Thoracic aorta endothelial cell (primary cell): ENCODE data around the gene ING2. TPM values are rescaled to one million over a fixed set of nuclear protein-coding genes. Genes with fewer than 3 reads are reported as not detected.

ENCODE experiments used
- total RNA-seq: library from RNA; depleted of rRNA; stranded (reverse); fragments of >200 nt; gene quantifications from 2 replicates; pipeline ENCODE4 v1.2.3, GENCODE V29; 2012

ING2 gene, protein sequence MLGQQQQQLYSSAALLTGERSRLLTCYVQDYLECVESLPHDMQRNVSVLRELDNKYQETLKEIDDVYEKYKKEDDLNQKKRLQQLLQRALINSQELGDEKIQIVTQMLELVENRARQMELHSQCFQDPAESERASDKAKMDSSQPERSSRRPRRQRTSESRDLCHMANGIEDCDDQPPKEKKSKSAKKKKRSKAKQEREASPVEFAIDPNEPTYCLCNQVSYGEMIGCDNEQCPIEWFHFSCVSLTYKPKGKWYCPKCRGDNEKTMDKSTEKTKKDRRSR
- 7.7 and 9.3 TPM in 2 replicates for total RNA-seq

DNA sequence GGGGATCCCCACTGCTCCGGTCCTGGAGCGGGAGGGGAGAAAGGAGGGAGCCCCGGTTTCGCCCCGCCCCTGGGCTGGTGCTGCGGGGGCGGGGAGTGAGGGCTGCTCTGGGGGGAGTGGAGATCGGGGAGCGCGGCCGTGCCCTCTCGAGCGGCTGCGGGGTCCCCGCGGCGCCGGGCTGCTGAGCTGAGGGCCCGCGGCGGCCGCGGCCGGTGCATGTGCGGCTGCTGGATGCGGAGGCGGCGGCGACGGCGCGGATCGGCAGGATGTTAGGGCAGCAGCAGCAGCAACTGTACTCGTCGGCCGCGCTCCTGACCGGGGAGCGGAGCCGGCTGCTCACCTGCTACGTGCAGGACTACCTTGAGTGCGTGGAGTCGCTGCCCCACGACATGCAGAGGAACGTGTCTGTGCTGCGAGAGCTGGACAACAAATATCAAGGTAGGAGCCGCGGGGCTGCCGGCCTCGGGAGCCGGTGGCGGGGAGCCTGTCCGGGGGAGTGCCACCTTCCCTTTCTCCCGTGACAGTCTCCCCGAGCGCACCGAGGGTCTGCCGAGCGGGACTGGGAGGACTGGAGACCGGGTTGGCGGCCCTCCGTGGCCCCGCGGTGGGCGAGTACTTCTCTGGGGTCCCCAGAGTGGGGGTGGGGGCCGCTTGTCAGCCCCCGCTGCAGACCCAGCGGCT is at the start of gene ING2:
ING2 (plus strand) TSS at position 129 of the 681 bp plus-strand sequence; CDS start at position 267, 138 bp downstream.

Other genes with a start within 250 kb of the ING2 start
- gene CLDN22, start 184.8 kb upstream of the ING2 start, total RNA-seq = not detected in 2 replicates
- gene CLDN24, start 182.6 kb upstream of the ING2 start, total RNA-seq = not detected in 2 replicates
- 15.6 and 18.6 TPM in 2 replicates for gene CDKN2AIP, start 60.4 kb upstream of the ING2 start, total RNA-seq
- 26.9 and 28.7 TPM in 2 replicates for gene RWDD4, start 154.1 kb downstream of the ING2 start, total RNA-seq
- gene TRAPPC11, start 154.2 kb downstream of the ING2 start, total RNA-seq = 72.3 and 78.1 TPM in 2 replicates